GM12892 (cell line): ENCODE data around the gene RMND5B.

ENCODE experiments used
- DNase-seq: peaks from one replicate; pipeline ENCODE4 v3.0.0; 2011; ENCODE audit not compliant: insufficient read length
- FAIRE-seq: peaks from 2 replicates; lab custom pipeline; 2011; peaks lifted over from hg19 to GRCh38; lab: Jason Lieb, UNC
- POLR2A ChIP-seq: IDR thresholded peaks from 2 replicates; pipeline ENCODE4 v1.6.1; 2011; ENCODE audit warnings: low read depth, low read length, control low read depth
- POLR2AphosphoS5 ChIP-seq: IDR thresholded peaks from 2 replicates; pipeline ENCODE4 v1.6.1; 2011; ENCODE audit warnings: low read depth, low read length, control low read depth
- TAF1 ChIP-seq: IDR thresholded peaks from 2 replicates; pipeline ENCODE4 v1.6.1; 2011; ENCODE audit warnings: low read depth, mild to moderate bottlenecking, control low read depth, low read length, borderline replicate concordance

Gene RMND5B

DNA sequence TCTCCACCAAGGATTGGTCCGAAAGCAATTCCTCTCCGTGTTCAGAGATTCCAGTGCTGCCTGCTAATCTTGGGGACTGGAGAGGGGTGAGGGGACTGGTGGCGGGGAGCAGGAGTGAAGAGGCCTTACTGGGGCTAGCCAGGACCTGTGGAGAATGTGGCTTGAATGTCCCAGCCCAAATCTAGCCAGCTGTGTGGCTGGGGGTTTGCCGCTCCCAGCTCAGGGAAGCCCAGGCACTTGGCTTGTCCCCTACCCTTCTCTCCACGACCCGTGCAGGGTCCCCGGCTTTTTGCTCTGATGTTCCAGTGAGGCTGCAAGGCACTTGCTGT, 15.0 kb upstream of the RMND5B start:
- peak; percentile 70 for FAIRE-seq
- DNase-seq = no peak
- TF ChIP-seq POLR2A (no peak), TAF1 (no peak), POLR2AphosphoS5 (no peak)

GRCh38 chr5:178116143-178116885, 14.5 kb upstream of the RMND5B start:
- FAIRE-seq (peak; percentile 97), DNase-seq (no peak)
- TF ChIP-seq POLR2AphosphoS5 (peak; percentile 72), POLR2A (peak; percentile 73), TAF1 (no peak)

DNA sequence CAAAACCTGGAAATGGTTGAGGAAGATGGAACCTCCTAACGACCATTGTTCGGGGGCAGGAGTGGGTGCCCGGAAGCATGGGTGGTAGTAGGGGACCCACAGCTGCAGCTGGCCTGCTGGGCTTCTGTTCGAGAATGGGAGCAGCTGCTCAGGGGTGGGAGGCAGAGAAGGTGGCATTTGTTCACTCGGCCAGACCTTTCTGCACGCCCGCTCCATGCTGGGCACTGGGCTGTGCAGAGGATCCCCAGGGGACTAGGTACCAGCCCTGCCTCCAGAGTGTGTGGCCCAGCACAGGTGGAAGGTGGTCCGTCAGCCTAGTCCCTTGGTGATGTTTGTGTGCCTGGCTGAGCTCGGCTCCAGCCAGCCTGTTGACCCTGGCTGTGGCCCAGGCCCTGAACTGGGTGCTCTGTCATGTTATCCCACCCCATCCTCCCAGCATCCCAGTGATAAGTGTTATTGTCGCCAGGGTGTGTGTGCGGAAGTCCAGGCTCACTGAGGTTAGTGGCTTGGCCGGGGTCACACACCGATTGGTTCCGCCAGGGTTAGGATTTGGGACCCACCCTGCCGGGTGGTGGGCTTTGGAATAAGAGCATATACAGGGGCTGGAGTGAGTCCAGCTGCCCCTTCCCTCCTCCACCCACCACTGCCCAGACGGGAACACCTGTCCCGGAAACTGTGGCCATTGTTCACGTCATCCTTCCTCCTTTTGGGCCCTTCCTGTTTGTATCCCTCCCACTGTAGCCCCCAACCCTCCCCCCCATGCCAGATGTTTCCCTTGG, 12.7 kb upstream of the RMND5B start:
- TF ChIP-seq POLR2AphosphoS5 = no peak
- TF ChIP-seq POLR2A = no peak
- no peak for TF ChIP-seq TAF1
- DNase-seq = no peak
- FAIRE-seq = peak; percentile 92

GRCh38 chr5:178119915-178120606, 10.8 kb upstream of the RMND5B start:
- no peak for TF ChIP-seq POLR2A
- no peak for TF ChIP-seq TAF1
- no peak for TF ChIP-seq POLR2AphosphoS5
- no peak for DNase-seq
- no peak for FAIRE-seq

DNA sequence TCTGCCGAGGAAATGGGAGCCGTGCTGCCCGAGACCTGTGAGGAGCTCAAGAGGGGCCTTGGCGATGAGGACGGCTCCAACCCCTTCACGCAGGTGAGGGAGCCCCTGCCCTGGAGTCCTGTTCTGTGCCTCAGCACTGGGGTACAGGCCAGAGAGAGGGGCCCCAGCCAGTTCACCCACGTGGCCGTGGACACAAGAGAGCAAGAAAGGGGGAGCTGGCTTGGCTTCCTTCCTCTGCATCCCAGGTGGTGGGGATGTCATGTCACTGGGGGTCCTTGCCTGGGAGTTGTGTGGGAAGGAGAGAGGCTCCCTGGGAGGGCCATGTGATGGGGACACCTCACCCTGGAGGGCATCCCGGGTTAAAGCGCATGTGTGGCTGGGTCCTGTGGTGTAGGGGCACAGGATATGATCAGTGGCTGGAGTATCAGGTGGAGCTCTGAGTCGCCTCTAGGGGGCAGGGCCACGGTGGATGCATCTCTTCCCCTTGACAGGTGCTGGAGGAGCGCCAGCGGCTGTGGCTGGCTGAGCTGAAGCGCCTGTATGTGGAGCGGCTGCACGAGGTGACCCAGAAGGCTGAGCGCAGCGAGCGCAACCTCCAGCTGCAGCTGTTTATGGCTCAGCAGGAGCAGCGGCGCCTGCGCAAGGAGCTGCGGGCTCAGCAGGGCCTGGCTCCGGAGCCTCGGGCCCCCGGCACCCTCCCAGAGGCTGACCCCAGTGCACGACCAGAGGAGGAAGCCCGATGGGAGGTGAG, 10.0 kb upstream of the RMND5B start:
- FAIRE-seq = peak; percentile 92
- TF ChIP-seq POLR2AphosphoS5 (no peak), POLR2A (no peak), TAF1 (no peak)
- DNase-seq = peak; percentile 89

DNA sequence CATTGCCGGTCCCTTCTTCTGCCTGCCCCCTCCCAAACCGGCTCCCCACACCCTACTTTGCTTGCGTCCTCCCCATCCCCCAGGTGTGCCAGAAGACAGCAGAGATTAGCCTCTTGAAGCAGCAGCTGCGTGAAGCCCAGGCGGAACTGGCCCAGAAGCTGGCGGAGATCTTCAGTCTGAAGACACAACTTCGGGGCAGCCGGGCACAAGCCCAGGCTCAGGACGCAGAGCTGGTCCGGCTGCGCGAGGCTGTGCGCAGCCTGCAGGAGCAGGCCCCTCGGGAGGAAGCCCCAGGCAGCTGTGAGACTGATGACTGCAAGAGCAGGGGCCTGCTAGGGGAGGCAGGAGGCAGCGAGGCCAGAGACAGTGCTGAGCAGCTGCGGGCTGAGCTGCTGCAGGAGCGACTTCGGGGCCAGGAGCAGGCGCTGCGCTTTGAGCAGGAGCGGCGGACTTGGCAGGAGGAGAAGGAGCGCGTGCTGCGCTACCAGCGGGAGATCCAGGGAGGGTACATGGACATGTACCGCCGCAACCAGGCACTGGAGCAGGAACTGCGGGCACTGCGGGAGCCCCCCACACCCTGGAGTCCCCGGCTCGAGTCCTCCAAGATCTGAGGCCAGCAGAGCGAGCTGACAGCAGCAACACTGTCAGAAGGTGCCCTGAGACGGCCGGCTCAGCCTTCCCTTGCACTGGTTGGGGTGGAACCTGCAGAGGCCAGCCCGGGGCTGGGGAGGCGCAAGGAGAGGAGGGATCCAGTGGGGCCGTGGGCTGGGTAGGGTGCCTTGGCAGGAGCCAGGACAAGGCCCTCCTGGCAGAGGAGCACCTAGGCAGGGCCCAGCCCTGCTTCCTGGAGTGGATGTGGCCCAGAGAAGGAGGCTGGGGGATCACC, 9.2 kb upstream of the RMND5B start:
- no peak for TF ChIP-seq POLR2A
- no peak for TF ChIP-seq POLR2AphosphoS5
- no peak for TF ChIP-seq TAF1
- DNase-seq = no peak
- no peak for FAIRE-seq

GRCh38 chr5:178122346-178122745, 8.5 kb upstream of the RMND5B start:
- no peak for FAIRE-seq
- no peak for DNase-seq
- TF ChIP-seq POLR2A (no peak), TAF1 (no peak), POLR2AphosphoS5 (no peak)

DNA sequence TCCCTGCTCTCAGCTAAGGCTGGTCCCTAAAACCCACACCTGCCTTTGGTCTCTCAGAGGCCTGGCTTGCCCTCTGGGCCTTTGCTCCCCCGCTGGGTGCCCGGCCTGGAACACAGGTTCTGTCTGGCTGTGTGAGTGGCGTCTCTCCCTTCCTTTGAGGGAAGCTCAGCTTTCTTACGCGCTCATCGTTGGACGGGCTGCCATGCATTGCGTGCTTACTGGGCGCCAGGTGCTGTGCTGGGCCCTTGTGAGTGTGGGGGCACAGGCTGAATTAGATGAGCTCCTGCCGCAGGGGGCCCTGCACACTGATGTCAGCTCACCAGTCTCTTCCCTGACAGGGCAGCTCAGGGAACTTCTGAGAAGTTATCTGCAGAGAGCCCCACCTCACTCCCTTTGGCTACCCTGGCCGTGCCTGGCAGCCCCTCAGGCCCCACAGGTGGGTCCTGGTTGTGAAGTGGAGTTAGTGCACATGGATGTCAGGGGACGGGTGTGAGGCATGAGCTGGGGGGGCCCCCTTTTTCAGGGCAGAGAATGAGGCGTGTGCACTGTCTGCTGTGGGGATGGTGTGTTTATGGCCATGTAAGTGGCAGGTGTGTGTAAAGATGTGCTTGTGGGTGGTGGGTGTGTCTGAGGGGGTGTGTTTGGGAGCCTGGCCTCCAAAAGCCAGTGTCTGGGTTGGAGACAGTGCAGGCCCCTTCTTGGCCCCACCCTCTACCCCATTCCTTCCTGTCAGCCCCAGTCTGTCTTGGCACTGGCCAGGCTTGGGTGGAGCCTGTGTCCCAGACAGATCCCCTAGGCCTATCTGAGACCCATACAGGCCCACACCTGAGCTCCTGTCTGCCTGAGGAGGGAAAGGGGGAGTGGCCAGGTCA, 7.5 kb upstream of the RMND5B start:
- TF ChIP-seq POLR2A (no peak), TAF1 (no peak), POLR2AphosphoS5 (no peak)
- DNase-seq = no peak
- FAIRE-seq = no peak

- no peak for DNase-seq
- FAIRE-seq = no peak
- no peak for TF ChIP-seq TAF1
- no peak for TF ChIP-seq POLR2A
- no peak for TF ChIP-seq POLR2AphosphoS5
Measured at GRCh38 chr5:178123966-178124925, 6.6 kb upstream of the RMND5B start.
